ENCODE results near the gene GABRB3.

The GABRB3 gene

DNA sequence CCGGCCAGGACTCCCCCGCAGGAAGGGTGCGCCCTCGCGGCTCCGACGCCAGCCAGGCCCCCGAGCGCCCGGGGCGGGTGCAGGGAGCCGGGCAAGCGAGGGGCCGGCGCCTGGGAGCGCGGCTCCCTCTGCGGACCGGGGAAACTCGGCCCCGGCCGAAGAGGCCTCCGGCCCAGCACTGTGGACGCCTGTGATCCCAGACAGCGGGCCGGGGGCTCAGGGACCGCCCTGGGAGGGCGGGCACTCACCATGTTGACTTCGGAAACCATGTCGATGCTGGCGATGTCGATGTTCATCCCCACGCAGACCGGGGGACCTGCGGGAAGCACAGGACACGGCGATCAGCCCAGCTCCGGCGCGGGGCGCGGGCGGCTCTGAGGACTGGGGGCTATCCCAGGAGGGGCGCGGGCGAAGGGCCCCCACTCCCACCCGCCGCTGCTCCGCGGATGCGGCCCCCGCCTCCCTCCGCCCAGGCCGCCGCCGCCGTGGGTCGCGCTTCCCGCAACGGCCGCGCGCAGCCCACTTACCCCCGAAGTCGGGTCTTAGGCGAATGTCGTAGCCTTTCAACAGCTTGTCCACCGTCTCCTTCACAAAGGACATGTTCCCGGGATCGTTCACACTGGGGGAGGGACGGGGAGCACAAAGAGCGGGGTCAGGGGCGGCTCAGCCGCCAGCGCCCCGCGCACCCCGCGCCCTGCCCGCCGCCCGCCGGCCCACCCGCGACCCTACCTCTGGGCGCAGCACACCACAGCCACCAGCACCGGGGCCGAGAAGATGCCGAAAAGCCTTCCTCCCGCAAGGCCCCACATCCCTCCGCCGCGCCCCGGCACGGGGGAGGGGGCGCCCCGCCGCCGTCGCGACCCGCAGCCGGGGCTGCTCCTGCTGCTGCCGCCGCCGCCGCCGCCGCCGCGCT is at the start of gene GABRB3:
Gene GABRB3 (minus strand): TSS at position 913 of the 913 bp plus-strand sequence.
- no peak for DNase-seq (ENCODE audit: low read depth)
- no peak within 1 kb of the TSS for H3K4me3 ChIP-seq (ENCODE audit: low read length)
- TF ChIP-seq, protein P1, sequence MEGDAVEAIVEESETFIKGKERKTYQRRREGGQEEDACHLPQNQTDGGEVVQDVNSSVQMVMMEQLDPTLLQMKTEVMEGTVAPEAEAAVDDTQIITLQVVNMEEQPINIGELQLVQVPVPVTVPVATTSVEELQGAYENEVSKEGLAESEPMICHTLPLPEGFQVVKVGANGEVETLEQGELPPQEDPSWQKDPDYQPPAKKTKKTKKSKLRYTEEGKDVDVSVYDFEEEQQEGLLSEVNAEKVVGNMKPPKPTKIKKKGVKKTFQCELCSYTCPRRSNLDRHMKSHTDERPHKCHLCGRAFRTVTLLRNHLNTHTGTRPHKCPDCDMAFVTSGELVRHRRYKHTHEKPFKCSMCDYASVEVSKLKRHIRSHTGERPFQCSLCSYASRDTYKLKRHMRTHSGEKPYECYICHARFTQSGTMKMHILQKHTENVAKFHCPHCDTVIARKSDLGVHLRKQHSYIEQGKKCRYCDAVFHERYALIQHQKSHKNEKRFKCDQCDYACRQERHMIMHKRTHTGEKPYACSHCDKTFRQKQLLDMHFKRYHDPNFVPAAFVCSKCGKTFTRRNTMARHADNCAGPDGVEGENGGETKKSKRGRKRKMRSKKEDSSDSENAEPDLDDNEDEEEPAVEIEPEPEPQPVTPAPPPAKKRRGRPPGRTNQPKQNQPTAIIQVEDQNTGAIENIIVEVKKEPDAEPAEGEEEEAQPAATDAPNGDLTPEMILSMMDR (IDR thresholded peaks at IDR 0.05; ENCODE audit: insufficient read depth, low read depth, low read length, missing control alignments), result no peak

DNA sequence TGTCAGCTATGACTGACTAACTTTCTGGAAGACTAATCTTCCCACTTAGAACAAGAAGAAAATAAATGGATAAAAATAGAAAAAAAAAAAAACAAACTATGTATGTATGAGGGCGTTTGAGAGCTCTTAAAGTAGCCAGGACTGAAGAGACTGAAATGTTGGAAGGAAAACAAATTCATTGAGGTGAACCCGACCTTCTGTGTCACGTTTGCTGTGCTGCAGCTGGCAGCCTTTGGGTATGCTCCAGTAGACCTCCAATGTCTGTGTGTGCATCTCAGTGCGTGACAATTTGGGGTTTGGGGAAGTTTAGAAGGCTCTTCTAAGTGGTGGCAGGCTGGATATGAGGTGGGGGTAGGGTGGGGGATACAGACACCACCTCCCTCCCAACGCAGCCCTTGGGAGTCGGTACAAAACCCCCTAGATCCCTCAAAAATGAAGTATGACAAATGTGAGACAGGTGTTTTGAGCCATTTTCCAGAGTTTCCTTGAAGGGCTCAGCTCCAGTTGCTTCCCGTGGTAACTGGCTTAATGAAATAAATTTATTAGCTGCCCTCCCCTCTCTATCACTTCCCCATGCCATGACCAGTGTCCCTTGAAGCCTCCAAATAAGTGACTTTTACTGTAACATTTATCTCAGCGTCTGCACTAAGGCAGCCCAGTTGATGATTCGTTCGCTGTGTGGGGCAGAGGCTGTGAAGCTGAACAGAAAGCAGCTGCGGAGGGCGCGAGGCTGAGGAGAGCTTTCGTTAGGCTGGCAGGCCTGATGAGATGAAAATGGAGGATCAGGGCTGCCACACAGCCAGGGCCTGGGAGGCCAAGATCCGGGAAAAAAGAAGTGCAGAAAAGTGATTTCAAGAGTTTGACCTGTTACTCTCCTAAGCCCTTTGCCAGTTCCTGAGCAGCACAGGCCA is 34.9 kb upstream of the GABRB3 start:
- no peak for DNase-seq (ENCODE audit: low read depth)
- no peak overlapping the region for H3K4me3 ChIP-seq (ENCODE audit: low read length)
- TF ChIP-seq, protein P1 (IDR thresholded peaks at IDR 0.05; ENCODE audit: insufficient read depth, low read depth, low read length, missing control alignments), result no peak

DNA sequence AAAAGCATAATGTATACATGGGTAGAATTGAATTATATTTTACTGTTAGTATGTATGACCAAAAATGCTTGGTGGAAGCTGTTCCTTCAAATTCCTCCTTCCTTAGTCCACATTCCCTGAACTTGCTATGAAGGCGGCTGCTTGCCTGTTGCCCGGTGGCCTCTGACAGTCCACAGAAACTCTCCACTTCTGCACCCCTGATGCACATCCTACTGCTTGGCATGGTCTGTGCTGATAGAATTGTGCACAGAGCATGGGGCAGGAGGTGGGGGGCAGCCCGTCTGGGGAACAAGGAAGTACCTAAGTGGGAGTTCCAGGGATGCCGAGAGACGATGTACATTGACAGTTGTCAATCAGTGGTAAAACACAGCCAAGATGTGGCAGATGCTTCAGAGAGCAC is 33.7 kb upstream of the GABRB3 start:
- DNase-seq (ENCODE audit: low read depth), result no peak
- TF ChIP-seq, protein P1 (IDR thresholded peaks at IDR 0.05; ENCODE audit: insufficient read depth, low read depth, low read length, missing control alignments), result no peak
- H3K4me3 ChIP-seq (ENCODE audit: low read length), result no peak overlapping the region

DNA sequence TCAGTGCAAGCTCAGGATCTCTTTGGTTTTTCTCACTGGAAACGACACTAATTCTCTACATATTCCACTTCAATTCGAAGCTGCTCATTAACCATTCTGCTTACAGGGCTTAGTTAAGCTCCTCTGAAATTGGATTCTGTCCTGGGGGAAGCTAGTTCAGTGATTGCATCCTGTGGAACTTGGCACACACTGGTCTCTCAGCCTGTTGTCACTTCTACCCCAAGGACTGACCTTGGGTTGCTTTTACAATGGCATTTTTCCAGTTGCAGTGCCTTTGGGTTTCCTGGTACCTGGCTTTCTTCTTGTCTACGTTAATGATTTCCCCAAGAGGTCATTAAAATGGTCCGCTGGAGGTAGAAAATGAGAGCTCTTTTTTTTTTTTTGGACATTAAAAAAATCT is 33.3 kb upstream of the GABRB3 start:
- H3K4me3 ChIP-seq (ENCODE audit: low read length), result no peak overlapping the region
- DNase-seq (ENCODE audit: low read depth), result no peak
- TF ChIP-seq, protein P1 (IDR thresholded peaks at IDR 0.05; ENCODE audit: insufficient read depth, low read depth, low read length, missing control alignments), result no peak

DNA sequence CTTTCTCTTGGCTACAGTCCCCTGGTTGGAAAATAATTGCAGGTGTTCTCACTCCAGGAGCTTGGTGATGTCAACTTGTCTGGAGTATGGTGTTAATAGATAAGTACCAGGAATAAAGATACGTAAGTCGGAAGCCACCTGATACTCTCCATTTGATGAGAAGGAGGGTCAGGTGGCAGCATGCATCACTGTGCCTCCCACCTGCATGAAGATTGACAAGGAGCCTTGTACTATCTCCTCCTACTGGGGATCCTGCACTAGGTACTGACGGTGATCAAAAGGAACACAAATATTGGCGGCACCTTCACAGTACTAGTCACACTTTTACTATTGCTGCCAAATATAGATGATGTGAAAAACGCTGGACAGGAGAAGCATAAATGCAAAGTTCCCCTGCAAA is 32.6 kb upstream of the GABRB3 start:
- TF ChIP-seq, protein P1 (IDR thresholded peaks at IDR 0.05; ENCODE audit: insufficient read depth, low read depth, low read length, missing control alignments), result no peak
- no peak overlapping the region for H3K4me3 ChIP-seq (ENCODE audit: low read length)
- DNase-seq (ENCODE audit: low read depth), result no peak

GRCh38 chr15:26804063-26804804 is 31.4 kb upstream of the GABRB3 start:
- no peak for DNase-seq (ENCODE audit: low read depth)
- H3K4me3 ChIP-seq (ENCODE audit: low read length), result no peak overlapping the region
- TF ChIP-seq, protein P1 (IDR thresholded peaks at IDR 0.05; ENCODE audit: insufficient read depth, low read depth, low read length, missing control alignments), result no peak
